ENCODE data around the gene KLHL14.

KLHL14 gene

GRCh38 chr18:32770054-32770665 is 2.7 kb downstream of the KLHL14 start:
- DNase-seq (ENCODE audit: low read depth) = no peak

- DNase-seq (ENCODE audit: low read depth) = no peak
Observed at GRCh38 chr18:32769586-32770053, 3.2 kb downstream of the KLHL14 start.

GRCh38 chr18:32769071-32769585 is 3.7 kb downstream of the KLHL14 start:
- no peak for DNase-seq (ENCODE audit: low read depth)

GRCh38 chr18:32767400-32767799 is 5.4 kb downstream of the KLHL14 start:
- no peak for DNase-seq (ENCODE audit: low read depth)

GRCh38 chr18:32764611-32765244 is 8.1 kb downstream of the KLHL14 start:
- no peak for DNase-seq (ENCODE audit: low read depth)

GRCh38 chr18:32763293-32763692 is 9.5 kb downstream of the KLHL14 start:
- DNase-seq (ENCODE audit: low read depth) = no peak

- no peak for DNase-seq (ENCODE audit: low read depth)
Observed at GRCh38 chr18:32761231-32761630, 11.6 kb downstream of the KLHL14 start.

GRCh38 chr18:32760391-32760790 is 12.4 kb downstream of the KLHL14 start:
- no peak for DNase-seq (ENCODE audit: low read depth)

GRCh38 chr18:32759611-32760167 is 13.1 kb downstream of the KLHL14 start:
- DNase-seq (ENCODE audit: low read depth) = no peak

GRCh38 chr18:32754508-32755263 is 18.1 kb downstream of the KLHL14 start:
- DNase-seq (ENCODE audit: low read depth) = no peak

GRCh38 chr18:32753656-32754260 is 19.1 kb downstream of the KLHL14 start:
- no peak for DNase-seq (ENCODE audit: low read depth)

- no peak for DNase-seq (ENCODE audit: low read depth)
Observed at GRCh38 chr18:32750328-32750727, 22.5 kb downstream of the KLHL14 start.

GRCh38 chr18:32749809-32750208 is 23.0 kb downstream of the KLHL14 start:
- DNase-seq (ENCODE audit: low read depth) = no peak

- no peak for DNase-seq (ENCODE audit: low read depth)
Observed at GRCh38 chr18:32742579-32742978, 30.2 kb downstream of the KLHL14 start.

- DNase-seq (ENCODE audit: low read depth) = no peak
Observed at GRCh38 chr18:32735781-32736180, 37.0 kb downstream of the KLHL14 start.

GRCh38 chr18:32734442-32734841 is 38.4 kb downstream of the KLHL14 start:
- no peak for DNase-seq (ENCODE audit: low read depth)

GRCh38 chr18:32732165-32732564 is 40.7 kb downstream of the KLHL14 start:
- DNase-seq (ENCODE audit: low read depth) = no peak

GRCh38 chr18:32730620-32731091 is 42.2 kb downstream of the KLHL14 start:
- DNase-seq (ENCODE audit: low read depth) = no peak

GRCh38 chr18:32730068-32730467 is 42.8 kb downstream of the KLHL14 start:
- DNase-seq (ENCODE audit: low read depth) = no peak

GRCh38 chr18:32724071-32724749 is 48.6 kb downstream of the KLHL14 start:
- DNase-seq (ENCODE audit: low read depth) = no peak

- DNase-seq (ENCODE audit: low read depth) = no peak
Observed at GRCh38 chr18:32722279-32722678, 50.5 kb downstream of the KLHL14 start.
